HG02798 (cell line): ENCODE data around the gene KCNH2.

Experiments used
- ATAC-seq: cut with Tn5 transposase; IDR thresholded peaks from one replicate; pipeline ENCODE4 v1.9.1; 2021; ENCODE audit warnings: mild to moderate bottlenecking; ENCODE audit not compliant: unreplicated experiment, poor library complexity

KCNH2 gene

DNA sequence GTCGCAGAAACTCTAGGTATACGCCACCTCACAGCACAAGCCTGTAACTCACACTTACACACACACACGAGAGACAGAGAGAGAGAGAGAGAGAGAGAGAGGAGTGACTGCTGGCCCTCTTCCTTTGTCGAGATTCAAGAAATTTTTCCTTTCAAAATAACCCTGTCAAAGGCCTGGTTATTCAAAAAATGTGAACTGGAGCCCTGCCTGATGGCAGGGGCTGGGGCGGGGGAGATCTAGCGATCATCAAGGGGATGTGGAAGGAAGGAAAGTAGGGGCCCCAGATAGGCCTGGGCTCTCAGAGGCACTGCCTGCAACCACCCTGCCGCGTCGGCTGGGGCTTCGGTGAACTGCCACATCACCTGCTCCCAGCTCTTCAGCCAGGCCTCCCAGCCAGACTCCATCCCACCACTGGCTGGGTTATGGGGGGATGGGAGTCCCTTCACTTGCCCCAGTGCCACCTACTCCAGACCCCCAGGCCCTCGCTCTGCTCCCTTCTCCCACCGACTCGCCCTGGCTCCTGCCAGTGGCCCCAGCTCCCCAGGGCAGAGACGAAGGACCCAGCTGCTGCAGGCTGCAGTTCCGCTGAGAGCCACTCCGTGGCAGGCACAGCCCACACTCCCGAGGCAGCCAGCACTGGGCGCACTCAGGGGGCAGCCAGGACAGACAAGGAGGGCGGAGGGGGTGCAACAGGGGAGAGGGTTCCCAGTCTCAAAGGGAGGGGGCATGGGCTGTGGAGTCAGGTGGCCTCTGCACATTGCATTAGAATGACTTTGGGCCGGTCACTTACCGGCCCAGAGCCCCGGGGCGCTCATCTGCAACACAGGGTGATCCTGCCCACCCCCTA, 15.3 kb downstream of the KCNH2 start:
- ATAC-seq = peak; percentile 72

DNA sequence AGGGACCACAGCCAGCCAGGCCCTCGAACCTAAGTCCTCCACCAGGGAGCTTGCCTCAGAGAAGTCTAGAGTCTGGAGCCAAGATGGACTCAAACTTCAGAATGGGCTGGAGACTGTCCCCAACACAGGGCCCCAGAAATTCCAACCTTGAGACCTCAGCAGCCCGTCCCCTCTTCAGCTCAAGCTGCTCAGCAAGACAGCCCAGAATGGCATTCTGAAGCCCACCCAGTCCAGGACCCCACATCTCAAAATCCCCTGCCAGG, 15.9 kb downstream of the KCNH2 start:
- no peak for ATAC-seq

DNA sequence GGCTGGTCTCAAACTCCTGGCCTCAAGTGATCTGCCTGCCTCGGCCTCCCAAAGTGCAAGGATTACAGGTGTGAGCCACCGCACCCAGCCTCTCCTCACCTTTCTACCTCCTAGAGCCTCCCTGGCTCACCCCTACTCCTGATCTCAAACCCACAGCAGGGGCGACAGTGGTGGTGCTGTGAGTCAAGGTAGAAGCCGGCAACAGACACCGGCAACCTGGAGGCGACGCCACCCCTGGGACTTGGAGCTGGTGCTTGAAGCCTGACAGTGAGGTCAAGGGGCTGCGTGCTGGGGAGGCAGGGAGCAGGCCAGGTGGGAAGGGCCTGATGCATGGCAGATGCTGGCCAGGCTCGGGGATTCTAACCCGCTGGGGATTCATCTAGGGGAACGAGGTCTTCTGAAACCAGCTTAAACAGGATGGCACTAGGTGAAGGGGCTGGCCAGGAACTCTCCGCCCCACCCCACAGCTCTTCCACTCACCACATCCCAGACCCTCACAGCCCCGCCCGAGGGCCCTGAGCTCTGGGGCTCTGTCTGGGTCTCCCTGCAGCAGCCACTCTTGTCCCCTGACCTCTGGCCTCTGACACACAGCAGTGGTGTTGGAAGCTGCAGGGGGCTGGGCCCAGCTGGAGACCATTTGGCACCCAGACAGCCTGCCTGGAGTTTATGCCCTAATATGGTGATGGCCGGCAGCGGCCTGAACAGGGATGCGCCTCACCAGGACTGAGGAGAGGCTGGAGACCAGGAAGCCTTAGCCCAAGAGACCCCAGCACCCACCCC, 16.4 kb downstream of the KCNH2 start:
- no peak for ATAC-seq

DNA sequence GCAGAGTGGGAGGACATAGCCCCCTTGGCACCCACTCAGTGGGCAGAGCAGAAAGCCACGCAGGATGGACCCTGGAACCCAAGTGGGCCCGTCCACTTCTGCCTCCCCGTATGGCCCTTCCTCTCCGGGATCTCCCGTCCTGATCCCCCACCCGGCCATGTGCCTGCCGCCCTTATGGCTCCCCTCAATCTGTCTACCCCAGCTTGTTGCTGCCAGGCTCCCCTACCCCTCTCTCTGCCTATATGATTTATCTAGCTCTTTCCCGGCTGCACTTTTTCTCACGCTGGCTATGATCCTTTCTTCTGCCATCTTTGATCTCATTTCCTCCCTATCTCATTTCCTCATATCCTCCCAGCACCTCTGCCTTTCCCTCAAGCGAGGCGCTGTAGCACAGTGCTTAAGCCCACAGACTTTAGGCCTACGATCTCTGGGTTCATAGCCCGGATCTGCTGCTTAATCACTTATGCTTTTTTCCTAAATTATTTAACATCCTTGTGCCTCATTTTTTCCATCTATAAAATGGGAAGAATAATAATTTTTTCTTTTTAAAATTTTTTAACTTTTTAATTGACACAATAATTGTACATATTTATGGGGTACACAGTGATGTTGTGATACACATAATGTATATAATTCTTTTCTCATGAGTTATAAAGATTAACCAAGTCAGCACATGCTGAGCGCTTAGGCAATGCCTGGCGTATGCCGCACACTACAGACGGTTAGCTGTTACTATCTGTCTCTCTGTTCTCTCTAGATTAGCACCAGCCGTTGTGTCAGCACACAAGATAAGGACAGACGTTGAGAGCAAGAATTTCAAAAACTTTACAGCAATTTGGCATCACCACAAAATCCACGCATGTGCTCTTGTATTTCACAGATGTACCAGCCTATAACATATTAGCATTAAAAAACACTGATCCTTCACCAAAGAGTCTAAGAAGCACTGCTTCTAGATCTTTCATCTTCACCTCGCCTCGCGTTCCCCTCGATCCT, 18.1 kb downstream of the KCNH2 start:
- ATAC-seq = no peak

DNA sequence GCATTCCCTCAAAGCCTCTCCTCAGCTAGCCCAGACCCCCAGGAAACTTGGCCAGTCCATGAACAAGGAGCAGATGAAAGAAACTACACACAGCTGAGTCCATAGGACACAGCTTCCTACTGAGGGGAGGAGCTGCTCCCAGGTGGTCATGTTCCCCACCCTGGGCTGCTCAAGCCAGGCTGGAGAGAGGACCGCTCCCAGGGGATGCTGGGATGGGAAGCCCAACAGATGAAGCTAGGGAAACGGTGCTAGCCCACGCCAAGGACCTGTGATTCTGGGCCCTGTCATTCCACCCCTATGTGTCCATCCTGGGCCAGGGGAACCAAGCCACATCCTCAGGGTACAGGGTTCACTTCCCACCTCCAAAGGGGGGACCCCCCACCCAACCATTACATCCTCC, 19.0 kb downstream of the KCNH2 start:
- no peak for ATAC-seq

DNA sequence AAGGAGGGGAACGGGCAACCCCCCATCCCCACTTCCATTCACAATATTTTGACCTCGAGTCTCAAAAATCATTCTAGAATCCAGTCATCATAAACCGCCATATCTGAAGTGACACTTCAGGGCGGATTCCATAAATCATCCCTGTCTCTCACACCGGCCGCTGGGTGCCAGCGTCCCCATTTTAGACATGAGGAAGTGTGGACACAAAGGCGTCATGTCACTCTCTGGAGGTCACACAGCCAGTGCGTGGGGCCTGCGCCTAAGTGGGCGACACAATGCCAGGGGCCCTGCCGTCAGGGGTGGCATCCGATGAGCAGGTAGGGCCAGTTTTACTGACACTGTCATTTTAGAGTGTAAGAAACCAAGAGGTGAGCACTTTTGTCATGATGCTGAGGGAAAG, 19.5 kb downstream of the KCNH2 start:
- no peak for ATAC-seq

DNA sequence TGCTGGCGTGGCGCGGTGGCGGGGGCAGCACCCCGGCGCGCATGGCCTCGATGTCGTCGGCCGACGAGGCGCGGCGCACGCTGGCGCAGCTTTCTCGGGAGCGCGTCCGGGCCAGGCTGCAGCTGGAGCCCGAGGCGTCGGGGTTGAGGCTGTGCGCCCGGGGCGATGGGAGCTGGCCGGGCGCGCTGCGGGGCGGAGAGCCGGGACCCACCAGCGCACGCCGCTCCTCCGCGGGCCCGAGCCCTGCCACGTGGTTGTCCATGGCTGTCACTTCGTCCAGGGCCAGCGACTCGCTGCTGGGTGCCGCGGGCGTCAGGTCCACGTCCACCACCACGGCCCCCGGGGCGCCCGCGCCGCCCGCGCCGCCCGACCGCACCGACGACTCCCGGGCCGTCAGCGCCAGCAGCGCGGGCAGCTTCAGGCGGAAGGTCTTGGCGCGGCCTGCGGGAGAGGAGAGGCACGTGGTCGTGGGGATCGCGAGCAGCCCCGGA, 20.0 kb downstream of the KCNH2 start:
- no peak for ATAC-seq

DNA sequence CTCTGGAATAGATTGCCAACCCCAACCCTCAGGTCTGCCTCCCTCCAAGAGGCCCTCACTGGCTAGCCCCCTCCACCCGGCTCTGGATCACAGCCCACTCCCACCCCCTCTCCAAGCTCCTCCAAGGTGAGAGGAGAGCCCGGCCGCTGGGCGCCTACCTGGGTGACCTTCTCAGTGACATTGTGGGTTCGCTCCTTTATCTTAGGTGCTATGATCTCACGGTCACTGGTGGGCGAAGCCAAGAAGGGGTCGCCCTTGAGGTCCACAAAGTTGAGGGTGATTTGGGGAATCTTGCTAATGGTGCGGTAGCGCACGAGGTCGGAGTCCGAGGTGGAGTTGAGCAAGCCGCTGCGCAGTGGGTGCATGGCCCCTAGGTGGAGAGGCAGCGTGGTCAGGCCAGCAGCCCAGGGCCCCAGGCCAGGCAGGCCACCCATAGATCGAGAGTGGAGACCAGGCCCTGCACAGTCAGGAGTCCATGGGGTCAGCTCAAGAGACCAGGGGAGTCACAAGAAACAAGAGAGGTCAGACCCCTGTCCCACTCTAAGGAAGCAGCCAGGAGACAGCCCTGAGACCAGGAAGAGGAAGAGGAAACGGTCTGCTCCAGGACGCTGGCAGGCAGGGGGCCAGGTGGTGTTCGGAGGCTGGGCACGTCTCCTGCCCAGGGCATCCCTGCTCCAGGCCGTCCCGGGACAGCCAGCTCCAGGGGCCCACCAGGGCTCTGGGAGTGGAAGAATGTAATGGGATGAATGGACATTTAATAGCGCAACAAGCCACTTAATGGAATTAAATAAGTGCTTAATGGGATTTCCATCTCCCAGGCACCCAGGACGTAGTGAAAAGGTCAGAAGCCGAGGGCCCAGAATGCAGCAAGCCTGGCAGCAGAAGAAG, 20.7 kb downstream of the KCNH2 start:
- no peak for ATAC-seq

DNA sequence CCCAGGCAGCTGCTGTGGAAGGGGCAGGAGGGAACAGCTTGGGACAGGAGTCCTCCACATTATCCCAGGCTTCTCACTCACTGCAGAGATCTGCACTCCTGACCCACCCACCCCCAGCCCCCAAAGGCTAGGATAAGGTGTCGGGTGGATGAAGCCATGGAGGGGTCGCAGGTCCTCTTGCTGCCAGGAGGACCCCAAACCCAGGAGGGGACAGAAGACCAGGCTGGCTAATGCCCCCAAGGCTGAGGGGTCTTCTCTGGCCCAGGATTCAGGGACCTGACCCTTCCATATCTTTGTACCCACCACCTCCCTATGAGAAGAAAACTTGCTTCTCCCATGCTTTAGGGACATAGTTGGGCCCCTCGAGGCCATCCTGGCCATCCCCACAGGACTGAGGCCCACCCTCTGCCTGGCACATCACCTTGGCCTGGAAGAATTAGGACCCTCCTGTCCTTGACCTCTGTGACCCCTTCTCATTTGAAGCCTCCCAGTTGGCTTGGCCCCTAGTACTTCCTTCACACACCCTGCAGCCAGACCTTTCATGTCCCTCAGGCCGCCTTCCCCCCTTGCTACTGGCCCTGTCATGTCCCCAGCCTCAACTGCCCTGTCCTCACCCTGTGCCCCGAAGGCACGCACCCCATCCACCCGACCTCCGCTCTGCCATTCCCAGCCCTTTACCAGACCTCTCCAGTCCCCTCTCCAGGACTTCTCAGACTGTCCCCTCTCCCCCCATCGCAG, 21.6 kb downstream of the KCNH2 start:
- no peak for ATAC-seq

DNA sequence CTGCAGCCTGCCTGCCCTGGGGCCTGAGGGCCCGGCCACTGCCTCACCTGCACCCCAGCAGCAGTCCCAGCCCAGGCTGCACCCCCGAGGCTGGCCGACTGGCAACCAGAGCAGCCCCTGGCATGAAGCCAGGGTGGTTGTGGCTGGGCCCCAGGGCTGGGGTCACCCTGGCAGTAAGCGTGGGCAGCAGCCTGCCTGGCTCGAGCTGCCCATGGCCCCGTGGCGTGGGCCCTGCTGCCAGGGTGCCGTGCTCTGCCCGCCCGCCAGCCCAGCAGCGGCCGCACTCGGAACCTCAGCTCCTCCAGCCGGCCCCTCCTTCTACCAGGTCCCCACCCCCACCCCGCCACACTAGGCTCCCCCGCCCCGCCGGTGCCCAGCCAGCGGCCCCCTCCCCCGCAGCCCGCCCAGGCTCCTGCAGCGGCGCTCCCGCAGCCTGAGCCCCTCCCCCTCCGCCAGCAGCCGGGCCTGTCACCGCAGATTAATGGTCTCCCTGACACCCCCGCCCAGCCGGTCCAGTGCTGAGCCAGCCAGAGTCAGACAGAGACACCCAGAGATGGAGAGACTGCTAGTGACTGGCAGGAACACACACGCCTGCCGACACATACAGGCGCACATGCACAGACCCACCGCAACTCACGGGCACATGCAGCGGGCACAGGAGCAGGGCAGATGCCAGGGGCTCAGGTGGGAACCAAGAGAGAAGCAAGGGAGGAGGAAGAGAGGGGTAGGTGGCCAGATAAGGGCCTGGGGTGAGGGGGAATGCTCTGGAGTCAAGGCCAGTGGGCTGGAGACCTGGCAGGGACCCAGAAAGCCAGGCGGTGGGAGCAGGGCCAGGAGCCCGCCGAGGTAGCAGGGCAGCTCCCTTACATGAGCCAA, 22.4 kb downstream of the KCNH2 start:
- ATAC-seq = no peak

DNA sequence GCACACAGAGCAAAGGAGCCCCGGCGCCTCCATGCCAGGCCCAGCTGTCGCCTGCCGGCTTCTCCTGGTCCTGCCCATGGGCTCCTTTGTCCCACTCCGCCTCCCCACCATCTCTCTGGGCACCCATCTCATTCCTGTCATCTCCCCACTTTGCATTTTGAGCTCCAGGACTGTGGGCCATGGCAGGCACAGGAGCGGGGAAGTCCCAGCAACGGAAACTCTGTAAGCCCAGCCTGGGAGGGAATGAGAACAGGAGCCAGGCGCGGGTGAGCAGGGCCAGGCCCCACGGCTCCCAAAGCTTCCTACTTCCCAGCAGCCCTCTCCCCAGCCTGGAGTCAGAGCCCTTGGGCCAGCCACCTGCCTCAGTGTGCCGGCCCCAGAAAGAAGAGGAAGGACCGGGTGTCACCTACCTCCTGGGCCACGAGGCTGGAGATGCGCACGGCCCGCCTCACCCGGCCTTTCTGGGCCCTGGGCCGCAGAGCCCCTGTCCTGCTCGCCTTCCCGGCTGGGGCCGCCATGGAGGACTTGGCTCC, 23.1 kb downstream of the KCNH2 start:
- ATAC-seq = no peak

DNA sequence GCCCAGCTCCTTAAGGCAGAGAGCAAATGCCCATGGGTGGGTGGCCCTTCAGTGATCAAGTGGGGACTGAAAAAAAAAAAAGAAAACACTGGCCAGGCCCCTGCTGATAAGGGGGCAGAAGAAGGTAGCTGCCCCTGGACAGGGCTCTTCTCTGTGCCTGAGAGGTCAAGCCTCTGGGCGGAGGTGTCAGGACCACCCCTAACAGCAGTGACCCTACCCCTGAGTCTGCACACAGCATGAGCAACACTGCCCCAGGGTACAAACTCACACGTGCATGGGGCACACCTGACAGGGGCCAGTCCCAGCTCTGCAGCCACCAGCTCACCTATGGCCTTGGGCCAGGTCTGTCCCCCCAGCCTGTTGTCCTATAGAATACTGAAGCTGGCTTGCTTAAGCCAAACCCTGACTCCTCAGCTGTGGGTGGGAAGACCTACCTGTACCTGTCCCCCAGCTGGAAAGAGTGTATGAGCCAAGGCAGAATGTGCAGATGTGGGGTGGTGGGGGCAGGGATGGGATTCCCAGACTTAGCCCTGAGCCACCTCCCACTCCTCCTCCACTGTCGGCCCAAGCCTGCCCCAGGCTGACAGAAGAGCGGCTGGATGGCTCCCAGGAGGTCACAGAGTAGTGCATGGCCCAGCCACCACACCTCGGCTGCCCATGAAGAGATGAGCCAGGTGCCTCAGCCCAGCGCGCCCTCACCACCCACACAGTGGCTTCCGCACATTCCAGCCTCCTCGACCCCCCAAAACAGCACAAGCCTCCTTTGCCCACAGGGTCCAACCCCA, 23.7 kb downstream of the KCNH2 start:
- ATAC-seq = no peak

DNA sequence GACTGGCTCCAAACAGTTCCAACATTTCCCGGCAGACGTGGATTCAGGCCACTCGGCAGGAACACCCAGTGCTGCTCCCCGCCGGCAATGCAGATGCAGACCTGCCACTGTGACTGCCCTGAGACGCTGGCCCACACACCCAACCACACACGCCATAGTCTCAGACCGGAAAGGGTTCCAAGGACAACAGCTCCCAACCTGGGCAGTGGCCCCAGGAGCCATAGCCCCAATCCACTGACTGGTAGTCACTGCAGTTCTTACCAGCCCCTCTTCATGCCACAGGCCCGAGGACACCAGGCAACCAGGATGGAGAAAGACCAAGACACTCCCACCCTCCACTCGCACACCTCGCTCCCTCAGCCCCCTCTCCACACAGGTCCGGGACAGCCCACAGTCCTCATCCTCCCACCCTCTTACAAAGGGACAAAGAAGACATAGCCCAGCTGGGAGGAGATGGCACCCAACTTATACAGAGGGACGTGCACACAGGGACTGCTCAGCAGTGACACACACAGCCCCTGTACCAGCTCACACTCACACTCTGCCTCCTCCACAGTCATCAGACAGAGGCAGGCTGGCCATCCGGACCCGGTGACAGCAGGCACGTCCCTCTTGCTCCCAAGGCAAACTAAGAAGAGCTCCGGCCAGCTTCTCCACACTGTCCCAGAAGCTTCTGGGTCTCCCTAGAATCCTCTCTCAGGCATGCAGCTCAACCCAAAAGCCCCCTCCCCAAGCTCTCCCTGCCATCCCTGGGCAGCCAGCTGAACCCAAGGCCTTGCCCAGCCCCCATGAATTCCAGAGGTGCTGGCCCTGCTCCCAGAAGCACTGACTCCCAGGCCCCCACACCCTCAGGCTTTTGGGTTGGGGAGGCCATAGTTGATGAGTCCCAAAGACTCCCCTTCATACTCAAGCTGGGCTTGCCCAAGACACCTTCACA, 24.8 kb downstream of the KCNH2 start:
- ATAC-seq = no peak

DNA sequence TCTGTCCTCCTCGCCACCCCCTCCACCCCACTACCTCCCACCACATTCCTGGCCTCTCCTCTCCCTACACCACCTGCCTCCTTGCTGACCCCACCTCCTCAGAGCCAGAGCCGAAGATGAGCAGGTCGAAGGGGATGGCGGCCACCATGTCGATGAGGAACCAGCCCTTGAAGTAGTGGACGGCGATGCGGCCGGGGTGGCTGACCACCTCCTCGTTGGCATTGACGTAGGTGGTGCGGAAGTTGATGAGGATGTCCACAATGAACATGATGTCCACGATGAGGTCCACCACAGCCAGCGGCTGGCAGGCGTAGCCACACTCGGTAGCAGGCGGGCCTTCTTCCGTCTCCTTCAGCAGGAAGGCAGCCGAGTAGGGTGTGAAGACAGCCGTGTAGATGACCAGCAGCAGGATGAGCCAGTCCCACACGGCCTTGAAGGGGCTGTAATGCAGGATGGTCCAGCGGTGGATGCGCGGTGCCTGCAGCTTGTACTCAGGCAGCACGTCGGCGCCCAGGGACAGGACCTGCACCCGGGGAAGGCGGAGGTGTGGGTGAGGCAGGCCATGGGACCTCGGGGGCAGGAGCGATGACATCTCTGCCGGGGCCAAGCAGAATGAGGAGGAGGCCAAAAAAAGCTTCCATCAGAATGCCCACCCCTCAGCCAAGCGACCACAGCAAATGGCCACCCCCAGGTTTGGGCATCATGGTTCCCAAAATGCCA, 25.6 kb downstream of the KCNH2 start:
- no peak for ATAC-seq

DNA sequence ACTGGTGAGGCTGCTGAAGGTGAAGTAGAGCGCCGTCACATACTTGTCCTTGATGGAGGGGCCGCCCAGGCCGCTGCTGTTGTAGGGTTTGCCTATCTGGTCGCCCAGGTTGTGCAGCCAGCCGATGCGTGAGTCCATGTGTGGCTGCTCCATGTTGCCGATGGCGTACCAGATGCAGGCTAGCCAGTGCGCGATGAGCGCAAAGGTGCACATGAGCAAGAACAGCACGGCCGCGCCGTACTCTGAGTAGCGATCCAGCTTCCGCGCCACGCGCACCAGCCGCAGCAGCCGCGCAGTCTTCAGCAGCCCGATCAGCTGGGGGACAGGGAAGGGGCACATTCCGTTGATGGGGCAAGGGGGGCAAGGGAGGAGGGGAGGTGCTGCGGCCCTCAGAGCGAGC, 26.6 kb downstream of the KCNH2 start:
- ATAC-seq = no peak
